Bronchial epithelial cell (primary cell): ENCODE measurements around the gene ALDH4A1. TPM values are rescaled to one million over a fixed set of nuclear protein-coding genes. Genes with fewer than 3 reads are reported as not detected.

Experiments
- DNase-seq: peaks from one replicate; pipeline ENCODE4 v3.0.0-alpha.2; 2010; ENCODE audit warnings: low read depth
- FAIRE-seq: peaks from 2 replicates; lab custom pipeline; 2011; peaks lifted over from hg19 to GRCh38; lab: Jason Lieb, UNC
- H3K27me3 ChIP-seq: 2 replicates; pipeline ENCODE4 v1.5.1; 2011; ENCODE audit warnings: low read length; ENCODE audit not compliant: control insufficient read depth, insufficient read depth
- H3K36me3 ChIP-seq: 2 replicates; pipeline ENCODE4 v1.5.1; 2011; ENCODE audit warnings: low read length; ENCODE audit not compliant: control insufficient read depth, insufficient read depth
- H3K4me3 ChIP-seq: 2 replicates; pipeline ENCODE4 v1.5.1; 2011; ENCODE audit warnings: mild to moderate bottlenecking, low read depth, low read length, control low read depth
- CTCF ChIP-seq: IDR thresholded peaks from 2 replicates; pipeline ENCODE4 v1.5.1; 2011; ENCODE audit warnings: mild to moderate bottlenecking, moderate library complexity, low read length, control low read depth, inconsistent platforms; ENCODE audit not compliant: insufficient read depth, severe bottlenecking
- total RNA-seq: library from RNA; depleted of rRNA; stranded (reverse); fragments of >200 nt; gene quantifications from 2 replicates; pipeline ENCODE4 v1.2.1, GENCODE V29; 2014

The ALDH4A1 gene
- total RNA-seq, 1 donor from 2014 or later, result 15.8 TPM

GRCh38 chr1:18885311-18886002, 16.9 kb downstream of the ALDH4A1 start:
- TF ChIP-seq CTCF, result no peak
- H3K27me3 ChIP-seq, result no peaks in the 10 kb centered on the region
- FAIRE-seq (no peak), DNase-seq (no peak)
- peaks cover 9% of the 10 kb centered on the region for H3K36me3 ChIP-seq
- H3K4me3 ChIP-seq, result no peak overlapping the region

- no peak overlapping the region for H3K4me3 ChIP-seq
- no peak for FAIRE-seq
- H3K27me3 ChIP-seq, result no peaks in the 10 kb centered on the region
- TF ChIP-seq CTCF, result no peak
- DNase-seq, result no peak
- H3K36me3 ChIP-seq, result peaks cover 9% of the 10 kb centered on the region
Measured at GRCh38 chr1:18884727-18885126, 17.6 kb downstream of the ALDH4A1 start.

DNA sequence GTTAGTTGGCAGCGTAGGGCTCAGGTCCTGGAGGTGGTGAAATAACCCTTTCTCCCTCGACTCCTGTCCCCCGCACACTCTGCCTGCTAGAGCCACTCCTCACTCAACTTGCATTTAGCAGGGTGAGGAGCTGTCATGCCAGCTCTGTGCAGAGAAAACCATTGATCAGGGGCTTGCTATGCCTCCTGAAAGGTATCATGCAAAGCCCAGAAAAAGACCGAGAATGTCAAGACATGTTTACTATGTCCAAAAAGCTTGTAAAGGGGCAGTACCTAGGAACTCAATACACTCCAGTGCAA, 18.0 kb downstream of the ALDH4A1 start:
- FAIRE-seq, result no peak
- Histone ChIP-seq H3K4me3 (no peak overlapping the region), H3K36me3 (peaks cover 9% of the 10 kb centered on the region), H3K27me3 (no peaks in the 10 kb centered on the region)
- no peak for TF ChIP-seq CTCF
- no peak for DNase-seq

- peak; percentile 63 for DNase-seq
Measured at GRCh38 chr1:18883636-18884418, 18.5 kb downstream of the ALDH4A1 start.

DNA sequence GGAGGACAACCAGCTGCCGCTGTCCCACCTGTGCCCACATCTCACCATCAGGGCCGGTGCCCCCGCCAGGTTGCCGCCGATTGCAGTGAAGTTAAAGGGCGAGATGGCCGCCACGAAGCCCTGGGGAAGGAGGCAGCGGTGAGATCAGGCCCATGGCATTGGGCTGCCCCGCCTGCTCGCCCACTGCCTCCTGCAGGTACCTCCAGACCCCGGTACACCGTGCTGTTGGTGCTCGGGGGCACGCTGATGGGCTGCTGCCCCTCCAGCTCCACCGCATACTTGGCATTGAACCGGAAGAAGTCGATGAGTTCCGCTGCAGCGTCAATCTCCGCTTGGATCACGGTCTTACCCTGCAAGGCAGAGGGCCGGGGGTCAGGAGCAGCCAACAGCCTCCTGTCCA, 19.3 kb downstream of the ALDH4A1 start:
- Histone ChIP-seq H3K4me3 (no peak overlapping the region), H3K36me3 (peaks cover 7% of the 10 kb centered on the region), H3K27me3 (no peaks in the 10 kb centered on the region)
- no peak for FAIRE-seq
- no peak for TF ChIP-seq CTCF
- DNase-seq, result no peak

More at GRCh38 chr1:18883636-18884418, 18.5 kb downstream of the ALDH4A1 start:
- peak; percentile 80 for FAIRE-seq
- peaks cover 9% of the 10 kb centered on the region for H3K36me3 ChIP-seq
- no peak overlapping the region for H3K4me3 ChIP-seq
- no peaks in the 10 kb centered on the region for H3K27me3 ChIP-seq
- TF ChIP-seq CTCF, result peak; percentile 95

DNA sequence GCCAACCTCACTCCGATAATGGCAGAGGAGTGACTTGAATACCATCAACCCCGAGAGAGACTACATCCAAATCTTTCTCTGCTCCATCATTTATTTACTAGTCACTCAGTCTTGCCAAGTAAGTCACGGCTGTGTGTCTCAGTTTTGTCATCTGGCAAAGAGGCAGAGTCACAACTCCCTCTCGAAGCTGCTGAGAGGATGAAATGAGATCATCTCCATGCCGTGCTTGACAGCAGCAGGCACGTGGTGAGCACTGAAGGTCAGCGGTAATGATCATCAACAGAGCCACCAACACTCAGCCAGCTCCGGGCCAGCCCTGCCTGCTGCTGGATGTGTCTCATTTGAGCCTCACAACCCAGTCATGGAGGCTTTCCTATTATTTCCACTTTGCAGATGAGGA, 19.9 kb downstream of the ALDH4A1 start:
- DNase-seq (no peak), FAIRE-seq (no peak)
- TF ChIP-seq CTCF, result no peak
- H3K27me3 ChIP-seq, result no peaks in the 10 kb centered on the region
- H3K4me3 ChIP-seq, result no peak overlapping the region
- peaks cover 5% of the 10 kb centered on the region for H3K36me3 ChIP-seq
